ENCODE measurements around the gene DNAH6. TPM values are rescaled to one million over a fixed set of nuclear protein-coding genes. Genes with fewer than 3 reads are reported as not detected.

The DNAH6 gene
- total RNA-seq, 1 experiment from 2014 or later = under 0.01 TPM

Other genes starting within 250 kb of the DNAH6 start
- 33.3 and 49.6 TPM in 2 replicates for gene SUCLG1, start 57.2 kb upstream of the DNAH6 start, total RNA-seq (2014; rRNA removed; shearing (Covaris generic))

Measured in G401 (cell line).